Measurements from ENCODE around the gene FAM163B. TPM values are rescaled to one million over a fixed set of nuclear protein-coding genes. Genes with fewer than 3 reads are reported as not detected.

FAM163B gene
- total RNA-seq, 4 donors from 2014 or later: 0.64 TPM; not detected in 3

- no peak for TF ChIP-seq POLR2A (IDR thresholded peaks at IDR 0.05)
- TF ChIP-seq CTCF (IDR thresholded peaks at IDR 0.05): no peak
- no peak for TF ChIP-seq EP300 (IDR thresholded peaks at IDR 0.05; ENCODE audit: low read depth)
- in situ Hi-C loops (cut with MboI; ENCODE audit: low pct_ligation_motif_present in 1 of 4, low pct_unique_long_range_greater_than_20kb in 1 of 4, low sequenced_read_pairs in 3 of 4): no loop called here
Measured at GRCh38 chr9:133574771-133575170, 34.4 kb downstream of the FAM163B start.

DNA sequence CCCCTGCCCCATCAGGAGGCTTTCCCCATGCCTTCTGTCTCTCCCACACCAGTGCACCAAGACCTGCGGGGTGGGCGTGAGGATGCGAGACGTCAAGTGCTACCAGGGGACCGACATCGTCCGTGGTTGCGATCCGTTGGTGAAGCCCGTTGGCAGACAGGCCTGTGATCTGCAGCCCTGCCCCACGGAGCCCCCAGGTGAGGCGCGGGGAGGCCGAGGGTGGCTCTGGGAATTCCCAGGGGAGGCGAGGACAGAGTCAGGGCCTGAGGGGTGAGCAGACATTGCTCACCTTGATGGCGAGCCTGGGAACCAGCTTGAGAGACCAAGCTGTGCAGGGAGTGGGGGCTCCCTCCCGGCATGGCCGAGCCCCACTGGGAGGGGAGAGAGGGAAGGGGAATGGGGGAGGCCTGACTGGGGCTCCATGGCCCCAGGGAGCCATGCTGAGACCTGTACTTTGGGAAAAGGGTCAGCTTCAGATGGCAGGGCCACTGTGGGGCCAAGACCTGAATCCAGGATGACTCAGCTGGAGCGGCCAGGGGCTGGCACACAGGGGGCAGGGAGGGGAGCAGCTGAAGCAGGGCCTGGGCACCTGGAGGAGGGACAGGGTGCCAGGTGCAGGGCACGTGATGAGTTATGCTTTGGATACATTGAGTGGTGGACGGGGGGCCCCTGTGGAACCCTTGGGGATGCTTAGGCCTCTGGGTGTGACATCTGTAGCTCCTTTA lies 35.2 kb downstream of the FAM163B start:
- intact Hi-C loops (cut with DNase I; ENCODE audit: low total_unique reads) (loop anchor here (1.0 kb wide), 1 partner anchor 46 kb away; no protein-coding TSS in a partner anchor), in situ Hi-C loops (cut with MboI; ENCODE audit: low pct_ligation_motif_present in 1 of 4, low pct_unique_long_range_greater_than_20kb in 1 of 4, low sequenced_read_pairs in 3 of 4) (no loop called here)
- H3K27me3 ChIP-seq: peaks cover 15% of the 10 kb centered on the region
- no peak overlapping the region for H3K27ac ChIP-seq
- H3K4me1 ChIP-seq: peaks cover 0 to 18% (median 4%) of the 10 kb centered on the region in 4 donors
- no peak for DNase-seq
- TF ChIP-seq POLR2A (IDR thresholded peaks at IDR 0.05) (no peak), POLR2AphosphoS5 (IDR thresholded peaks at IDR 0.05) (no peak), EP300 (IDR thresholded peaks at IDR 0.05; ENCODE audit: low read depth) (no peak), CTCF (IDR thresholded peaks at IDR 0.05) (no peak)
- no peaks in the 10 kb centered on the region for H3K36me3 ChIP-seq
- no peaks in the 10 kb centered on the region for H3K9me3 ChIP-seq
- WGBS, 2 donors (ENCODE audit: low coverage in 1 of 2): 89% methylated on average over 21 of the region's 21 CpGs; no CpG with 5 or more reads in 1 of the 2 donors
- H3K4me3 ChIP-seq: no peak overlapping the region

More at GRCh38 chr9:133574771-133575170, 34.4 kb downstream of the FAM163B start:
- no peak overlapping the region for H3K27ac ChIP-seq
- peaks cover 0 to 18% (median 4%) of the 10 kb centered on the region in 4 donors for H3K4me1 ChIP-seq
- no peak overlapping the region for H3K4me3 ChIP-seq
- no peaks in the 10 kb centered on the region for H3K9me3 ChIP-seq
- DNase-seq: no peak
- 80% methylated on average over 17 of the region's 17 CpGs; no CpG with 5 or more reads in 1 of the 2 donors for WGBS, 2 donors (ENCODE audit: low coverage in 1 of 2)
- intact Hi-C loops (cut with DNase I; ENCODE audit: low total_unique reads): no loop called here
- no peaks in the 10 kb centered on the region for H3K36me3 ChIP-seq
- peaks cover 16% of the 10 kb centered on the region for H3K27me3 ChIP-seq

- H3K36me3 ChIP-seq: no peaks in the 10 kb centered on the region
- intact Hi-C loops (cut with DNase I; ENCODE audit: low total_unique reads): loop anchor here (1.0 kb wide), 1 partner anchor 45 kb away; no protein-coding TSS in a partner anchor
- no peaks in the 10 kb centered on the region for H3K9me3 ChIP-seq
- TF ChIP-seq POLR2AphosphoS5 (IDR thresholded peaks at IDR 0.05) (no peak), EP300 (IDR thresholded peaks at IDR 0.05; ENCODE audit: low read depth) (no peak), POLR2A (IDR thresholded peaks at IDR 0.05) (no peak), CTCF (IDR thresholded peaks at IDR 0.05) (no peak)
- peak; percentile 43 for DNase-seq
- in situ Hi-C loops (cut with MboI; ENCODE audit: low pct_ligation_motif_present in 1 of 4, low pct_unique_long_range_greater_than_20kb in 1 of 4, low sequenced_read_pairs in 3 of 4): no loop called here
- WGBS, 2 donors (ENCODE audit: low coverage in 1 of 2): 49% methylated on average over 15 of the region's 15 CpGs; no CpG with 5 or more reads in 1 of the 2 donors
- H3K27ac ChIP-seq: peak overlapping the region in 1 of 4 donors; percentile 20
- H3K27me3 ChIP-seq: peaks cover 8% of the 10 kb centered on the region
- H3K4me3 ChIP-seq: no peak overlapping the region
- peaks cover 0 to 18% (median 4%) of the 10 kb centered on the region in 4 donors for H3K4me1 ChIP-seq
Measured at GRCh38 chr9:133572821-133573361, 36.3 kb downstream of the FAM163B start.

GRCh38 chr9:133571896-133572595 lies 37.1 kb downstream of the FAM163B start:
- intact Hi-C loops (cut with DNase I; ENCODE audit: low total_unique reads): no loop called here
- H3K4me3 ChIP-seq: no peak overlapping the region
- H3K27ac ChIP-seq: peak overlapping the region in 1 of 4 donors; percentile 20

More at GRCh38 chr9:133571896-133572595, 37.1 kb downstream of the FAM163B start:
- 84% methylated on average over 20 of the region's 20 CpGs; no CpG with 5 or more reads in 1 of the 2 donors for whole genome bisulfite sequencing, 2 donors (ENCODE audit: low coverage in 1 of 2)
- TF ChIP-seq CTCF (IDR thresholded peaks at IDR 0.05) (no peak), EP300 (IDR thresholded peaks at IDR 0.05; ENCODE audit: low read depth) (no peak), POLR2A (IDR thresholded peaks at IDR 0.05) (no peak), POLR2AphosphoS5 (IDR thresholded peaks at IDR 0.05) (no peak)
- H3K27me3 ChIP-seq: peaks cover 2% of the 10 kb centered on the region
- no peak for DNase-seq
- no peaks in the 10 kb centered on the region for H3K9me3 ChIP-seq
- H3K4me1 ChIP-seq: peaks cover 0 to 15% (median 4%) of the 10 kb centered on the region in 4 donors
- in situ Hi-C loops (cut with MboI; ENCODE audit: low pct_ligation_motif_present in 1 of 4, low pct_unique_long_range_greater_than_20kb in 1 of 4, low sequenced_read_pairs in 3 of 4): no loop called here
- H3K36me3 ChIP-seq: no peaks in the 10 kb centered on the region

Data from transverse colon (tissue), 4 donors.